ENCODE results near the gene VWA2.

Gene VWA2

DNA sequence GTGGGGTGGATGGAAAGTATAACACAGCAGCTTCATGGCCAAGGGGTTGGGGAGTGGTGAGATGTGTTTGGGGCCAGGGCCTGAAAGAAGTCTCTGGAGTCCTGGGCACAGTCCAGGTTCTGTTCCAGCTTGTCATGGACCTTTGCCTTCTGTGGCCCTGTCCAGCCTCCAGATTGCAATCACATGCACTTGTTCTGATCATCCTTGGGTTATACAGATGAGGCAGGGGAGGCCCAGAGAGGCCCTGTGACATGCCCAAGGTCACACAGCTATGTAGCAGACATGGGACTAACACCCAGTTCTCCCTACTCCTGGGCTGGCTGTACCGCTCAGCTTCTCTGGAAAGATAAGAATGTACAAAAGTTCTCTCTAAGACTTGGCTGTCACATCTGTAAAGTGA lies 11.7 kb downstream of the VWA2 start:
- Histone ChIP-seq H3K4me1 (ENCODE audit: control insufficient read depth, insufficient read depth, low read length) (no peaks in the 10 kb centered on the region), H3K36me3 (ENCODE audit: control insufficient read depth in 2 of 2, insufficient read depth in 1 of 2, low read length in 2 of 2) (no peaks in the 10 kb centered on the region), H3K27ac (ENCODE audit: extremely low read depth, low read depth, low read length) (no peak overlapping the region), H3K9me3 (ENCODE audit: control insufficient read depth, insufficient read depth, low read depth, low read length) (no peaks in the 10 kb centered on the region), H3K4me3 (ENCODE audit: low read depth, low read length) (no peak overlapping the region)
- ChIA-PET CTCF (no interaction called here), POLR2A (no interaction called here)
- no peak for TF ChIP-seq PBX3 (CRISPR knock-in tag; IDR thresholded peaks at IDR 0.05)
- TF ChIP-seq, protein P1, sequence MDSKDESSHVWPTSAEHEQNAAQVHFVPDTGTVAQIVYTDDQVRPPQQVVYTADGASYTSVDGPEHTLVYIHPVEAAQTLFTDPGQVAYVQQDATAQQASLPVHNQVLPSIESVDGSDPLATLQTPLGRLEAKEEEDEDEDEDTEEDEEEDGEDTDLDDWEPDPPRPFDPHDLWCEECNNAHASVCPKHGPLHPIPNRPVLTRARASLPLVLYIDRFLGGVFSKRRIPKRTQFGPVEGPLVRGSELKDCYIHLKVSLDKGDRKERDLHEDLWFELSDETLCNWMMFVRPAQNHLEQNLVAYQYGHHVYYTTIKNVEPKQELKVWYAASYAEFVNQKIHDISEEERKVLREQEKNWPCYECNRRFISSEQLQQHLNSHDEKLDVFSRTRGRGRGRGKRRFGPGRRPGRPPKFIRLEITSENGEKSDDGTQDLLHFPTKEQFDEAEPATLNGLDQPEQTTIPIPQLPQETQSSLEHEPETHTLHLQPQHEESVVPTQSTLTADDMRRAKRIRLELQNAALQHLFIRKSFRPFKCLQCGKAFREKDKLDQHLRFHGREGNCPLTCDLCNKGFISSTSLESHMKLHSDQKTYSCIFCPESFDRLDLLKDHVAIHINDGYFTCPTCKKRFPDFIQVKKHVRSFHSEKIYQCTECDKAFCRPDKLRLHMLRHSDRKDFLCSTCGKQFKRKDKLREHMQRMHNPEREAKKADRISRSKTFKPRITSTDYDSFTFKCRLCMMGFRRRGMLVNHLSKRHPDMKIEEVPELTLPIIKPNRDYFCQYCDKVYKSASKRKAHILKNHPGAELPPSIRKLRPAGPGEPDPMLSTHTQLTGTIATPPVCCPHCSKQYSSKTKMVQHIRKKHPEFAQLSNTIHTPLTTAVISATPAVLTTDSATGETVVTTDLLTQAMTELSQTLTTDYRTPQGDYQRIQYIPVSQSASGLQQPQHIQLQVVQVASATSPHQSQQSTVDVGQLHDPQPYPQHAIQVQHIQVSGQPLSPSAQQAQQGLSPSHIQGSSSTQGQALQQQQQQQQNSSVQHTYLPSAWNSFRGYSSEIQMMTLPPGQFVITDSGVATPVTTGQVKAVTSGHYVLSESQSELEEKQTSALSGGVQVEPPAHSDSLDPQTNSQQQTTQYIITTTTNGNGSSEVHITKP (tag by site-specific recombination; IDR thresholded peaks at IDR 0.05): no peak
- TF ChIP-seq ZNF768 (tag by site-specific recombination; IDR thresholded peaks at IDR 0.05): peak; percentile 27; the same call in 1 of the 2 replicates

DNA sequence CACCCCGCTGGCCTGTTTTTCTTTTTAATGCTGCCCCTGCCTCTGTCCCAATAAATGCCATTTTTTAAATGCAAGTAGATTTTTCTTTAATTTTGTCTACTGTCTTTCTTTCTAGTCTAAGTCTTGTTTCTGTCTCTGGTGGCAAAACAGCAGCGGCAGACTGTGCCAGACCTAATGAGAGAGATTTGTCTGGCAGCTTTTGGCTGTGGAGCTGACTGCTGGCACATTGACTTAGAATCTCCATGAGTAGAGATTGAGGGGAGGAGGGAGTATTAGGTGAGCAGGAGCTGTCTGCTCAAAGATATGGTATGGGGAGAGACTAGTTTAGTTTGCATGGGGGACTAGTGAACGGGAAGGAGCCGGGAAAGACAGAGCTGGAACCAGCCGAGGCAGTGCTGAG lies 13.0 kb downstream of the VWA2 start:
- ChIA-PET CTCF (no interaction called here), POLR2A (no interaction called here)

DNA sequence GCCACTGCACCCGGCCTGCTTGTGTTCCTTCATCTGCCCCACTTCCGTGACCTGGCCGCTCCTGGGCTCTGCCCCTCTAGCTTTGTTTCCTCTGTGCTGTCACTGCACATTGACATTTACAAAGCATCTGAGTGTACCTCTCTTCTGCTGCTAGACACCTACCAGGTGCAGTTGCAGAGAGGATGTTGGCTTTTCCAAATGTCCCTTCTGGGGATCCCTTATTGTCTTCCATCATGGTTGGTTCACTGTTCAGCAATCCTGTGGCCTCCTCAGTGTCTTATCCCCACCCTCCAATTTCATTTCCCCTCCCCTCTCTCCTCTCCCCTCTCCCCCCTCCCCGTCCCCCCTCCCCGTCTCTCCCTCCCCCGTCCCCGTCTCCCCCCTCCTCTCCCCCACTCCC lies 13.8 kb downstream of the VWA2 start:
- Histone ChIP-seq H3K9me3 (ENCODE audit: control insufficient read depth, insufficient read depth, low read depth, low read length) (no peaks in the 10 kb centered on the region), H3K4me1 (ENCODE audit: control insufficient read depth, insufficient read depth, low read length) (no peaks in the 10 kb centered on the region), H3K27ac (ENCODE audit: extremely low read depth, low read depth, low read length) (no peak overlapping the region), H3K36me3 (ENCODE audit: control insufficient read depth in 2 of 2, insufficient read depth in 1 of 2, low read length in 2 of 2) (no peaks in the 10 kb centered on the region), H3K4me3 (ENCODE audit: low read depth, low read length) (no peak overlapping the region)
- POLR2A ChIA-PET: no interaction called here
- TF ChIP-seq ZNF157 (tag by site-specific recombination; IDR thresholded peaks at IDR 0.05) (no peak), ZNF654 (tag by site-specific recombination; IDR thresholded peaks at IDR 0.05; ENCODE audit: low read depth) (no peak), ZNF626 (tag by site-specific recombination; IDR thresholded peaks at IDR 0.05) (no peak), ZNF324 (tag by site-specific recombination; IDR thresholded peaks at IDR 0.05) (no peak), HOXD13 (CRISPR knock-in tag; IDR thresholded peaks at IDR 0.05; ENCODE audit: borderline replicate concordance) (no peak), ZNF426 (tag by site-specific recombination; IDR thresholded peaks at IDR 0.05) (no peak), ZNF292 (tag by site-specific recombination; IDR thresholded peaks at IDR 0.05; ENCODE audit: borderline replicate concordance, low read depth) (no peak), ZFHX2 (tag by site-specific recombination; conservative IDR thresholded peaks at IDR 0.05) (no peak), ZNF571 (tag by site-specific recombination; IDR thresholded peaks at IDR 0.05) (no peak), KLF10 (tag by site-specific recombination; IDR thresholded peaks at IDR 0.05) (no peak), ZNF311 (tag by site-specific recombination; IDR thresholded peaks at IDR 0.05; ENCODE audit: borderline replicate concordance) (no peak), ZNF350 (tag by site-specific recombination; IDR thresholded peaks at IDR 0.05) (no peak)
- CTCF ChIA-PET: no interaction called here

More for the DNA sequence above, 13.0 kb downstream of the VWA2 start:
- H3K9me3 ChIP-seq (ENCODE audit: control insufficient read depth, insufficient read depth, low read depth, low read length): no peaks in the 10 kb centered on the region
- H3K4me1 ChIP-seq (ENCODE audit: control insufficient read depth, insufficient read depth, low read length): no peaks in the 10 kb centered on the region
- H3K36me3 ChIP-seq (ENCODE audit: control insufficient read depth in 2 of 2, insufficient read depth in 1 of 2, low read length in 2 of 2): no peaks in the 10 kb centered on the region
- H3K27ac ChIP-seq (ENCODE audit: extremely low read depth, low read depth, low read length): no peak overlapping the region
- TF ChIP-seq HOXD13 (CRISPR knock-in tag; IDR thresholded peaks at IDR 0.05; ENCODE audit: borderline replicate concordance) (no peak), ZNF114 (tag by site-specific recombination; IDR thresholded peaks at IDR 0.05) (no peak), ZNF24 (tag by site-specific recombination; IDR thresholded peaks at IDR 0.05) (no peak), REPIN1 (tag by site-specific recombination; IDR thresholded peaks at IDR 0.05; ENCODE audit: low read depth) (no peak), BCL11A (tag by site-specific recombination; IDR thresholded peaks at IDR 0.05; ENCODE audit: low read depth) (no peak), ZNF239 (tag by site-specific recombination; IDR thresholded peaks at IDR 0.05) (no peak), ZNF510 (tag by site-specific recombination; IDR thresholded peaks at IDR 0.05; ENCODE audit: insufficient replicate concordance) (no peak), ZNF776 (tag by site-specific recombination; IDR thresholded peaks at IDR 0.05; ENCODE audit: borderline replicate concordance) (no peak)
- no peak overlapping the region for H3K4me3 ChIP-seq (ENCODE audit: low read depth, low read length)
